SK-N-MC (cell line): Measurements from ENCODE around the gene ZNG1F.
"Not testable (repeated sequence)": the region's sequence is repeated elsewhere in the genome, so short reads cannot be mapped to it uniquely, and the experiment has no call there.

ENCODE experiments used
- EZH2 ChIP-seq: fragments of 200-600 bp; sonication (generic); IDR thresholded peaks from one replicate; pipeline ENCODE4 v1.6.1; 2017; ENCODE audit warnings: antibody characterized with exemption
- FOXP2 ChIP-seq: optimal IDR thresholded peaks from 2 replicates; pipeline ENCODE3; 2011; ENCODE audit warnings: mild to moderate bottlenecking, moderate library complexity; ENCODE audit not compliant: insufficient read depth; ENCODE audit errors: extremely low read length, control extremely low read depth
- POLR2AphosphoS5 ChIP-seq: IDR thresholded peaks from 2 replicates; pipeline ENCODE4 v1.6.1; 2012; ENCODE audit warnings: mild to moderate bottlenecking, low read depth, low read length, borderline replicate concordance

DNA sequence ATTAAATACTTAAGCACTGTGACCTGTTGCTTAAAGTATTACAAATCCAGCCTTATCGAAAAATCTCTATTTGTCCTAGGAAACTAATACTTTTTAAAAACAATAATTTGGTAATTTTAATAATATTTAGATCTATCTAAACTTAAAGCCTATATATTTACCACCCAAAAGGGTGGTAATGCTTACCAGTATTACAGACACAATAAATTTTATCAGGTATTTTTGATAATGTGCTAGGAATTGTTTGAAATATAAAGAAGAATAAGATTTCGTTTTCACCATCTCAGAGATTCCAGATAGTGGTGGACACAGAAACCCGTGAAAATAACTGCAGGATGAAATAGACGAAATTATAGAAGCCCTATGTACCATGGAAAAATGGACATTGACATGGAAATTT, 68.4 kb downstream of the ZNG1F start:
- not testable (repeated sequence) for TF ChIP-seq POLR2AphosphoS5, EZH2, FOXP2
